H9 (cell line): ENCODE measurements around the gene LPCAT1. TPM values are rescaled to one million over a fixed set of nuclear protein-coding genes. Genes with fewer than 3 reads are reported as not detected.

Experiments
- DNase-seq: peaks from one replicate; pipeline ENCODE4 v3.0.0-alpha.2; 2017
- H2AFZ ChIP-seq: one replicate; pipeline ENCODE4 v1.6.1; 2013; ENCODE audit warnings: mild to moderate bottlenecking, low read length, control low read depth, moderate library complexity
- H2AK5ac ChIP-seq: 2 replicates; pipeline ENCODE4 v1.6.1; 2013; ENCODE audit warnings: low read length, control low read depth, mixed read lengths; ENCODE audit not compliant: insufficient read length
- H2BK120ac ChIP-seq: one replicate; pipeline ENCODE4 v1.6.1; 2013; ENCODE audit warnings: low read depth, mild to moderate bottlenecking, low read length, control low read depth, inconsistent platforms; ENCODE audit not compliant: poor library complexity, severe bottlenecking
- H2BK12ac ChIP-seq: 2 replicates; pipeline ENCODE4 v1.6.1; 2013; ENCODE audit warnings: low read length, control low read depth, mixed read lengths, low read depth; ENCODE audit not compliant: insufficient read length
- H2BK15ac ChIP-seq: 2 replicates; pipeline ENCODE4 v1.6.1; 2013; ENCODE audit warnings: low read depth, low read length, control low read depth
- H2BK20ac ChIP-seq: one replicate; pipeline ENCODE4 v1.6.1; 2013; ENCODE audit warnings: low read depth, mild to moderate bottlenecking, low read length, control low read depth, inconsistent platforms; ENCODE audit not compliant: poor library complexity, severe bottlenecking
- H2BK5ac ChIP-seq: 2 replicates; pipeline ENCODE4 v1.6.1; 2013; ENCODE audit warnings: low read length, control low read depth, mixed read lengths; ENCODE audit not compliant: insufficient read length
- H3K14ac ChIP-seq: 2 replicates; pipeline ENCODE4 v1.6.1; 2013; ENCODE audit warnings: low read length, control low read depth; ENCODE audit not compliant: insufficient read depth
- H3K18ac ChIP-seq: 2 replicates; pipeline ENCODE4 v1.6.1; 2013; ENCODE audit warnings: low read depth, mild to moderate bottlenecking, mixed read lengths, low read length, control low read depth; ENCODE audit not compliant: insufficient read length
- H3K23ac ChIP-seq: 2 replicates; pipeline ENCODE4 v1.6.1; 2013; ENCODE audit warnings: low read length, control low read depth, mixed read lengths, low read depth; ENCODE audit not compliant: insufficient read length
- H3K23me2 ChIP-seq: 2 replicates; pipeline ENCODE4 v1.6.1; 2013; ENCODE audit warnings: low read depth, mild to moderate bottlenecking, mixed read lengths, low read length, control low read depth; ENCODE audit not compliant: insufficient read length, poor library complexity, severe bottlenecking
- H3K27ac ChIP-seq: 2 replicates; pipeline ENCODE4 v1.5.1; 2013; ENCODE audit warnings: low read length, control low read depth, mixed read lengths, low read depth; ENCODE audit not compliant: insufficient read length
- H3K27me3 ChIP-seq: 2 replicates; pipeline ENCODE4 v1.6.1; 2013; ENCODE audit warnings: low read length, control low read depth, inconsistent platforms; ENCODE audit not compliant: insufficient read depth
- H3K4ac ChIP-seq: 2 replicates; pipeline ENCODE4 v1.6.1; 2013; ENCODE audit warnings: low read depth, mild to moderate bottlenecking, control low read depth, inconsistent platforms, low read length, moderate library complexity
- H3K4me1 ChIP-seq: 2 replicates; pipeline ENCODE4 v1.6.1; 2013; ENCODE audit warnings: low read length, control low read depth, inconsistent platforms; ENCODE audit not compliant: insufficient read depth
- H3K4me2 ChIP-seq: 2 replicates; pipeline ENCODE4 v1.6.1; 2013; ENCODE audit warnings: low read length, control low read depth, mixed read lengths; ENCODE audit not compliant: insufficient read length, insufficient read depth
- H3K56ac ChIP-seq: 2 replicates; pipeline ENCODE4 v1.6.1; 2013; ENCODE audit warnings: low read depth, mild to moderate bottlenecking, mixed read lengths, low read length, control low read depth; ENCODE audit not compliant: insufficient read length
- H3K79me1 ChIP-seq: 2 replicates; pipeline ENCODE4 v1.6.1; 2013; ENCODE audit warnings: low read depth, mild to moderate bottlenecking, moderate library complexity, low read length, control low read depth, inconsistent platforms; ENCODE audit not compliant: insufficient read depth, poor library complexity, severe bottlenecking
- H3K79me2 ChIP-seq: 2 replicates; pipeline ENCODE4 v1.6.1; 2013; ENCODE audit warnings: low read length, control low read depth, inconsistent platforms; ENCODE audit not compliant: insufficient read depth
- H3K9ac ChIP-seq: 2 replicates; pipeline ENCODE4 v1.6.1; 2013; ENCODE audit warnings: low read length, control low read depth, mixed read lengths; ENCODE audit not compliant: insufficient read length; ENCODE audit errors: extremely low read depth
- H3K9me3 ChIP-seq: one replicate; pipeline ENCODE4 v1.6.1; 2013; ENCODE audit warnings: low read depth, low read length, inconsistent platforms; ENCODE audit not compliant: control insufficient read depth
- H3T11ph ChIP-seq: one replicate; pipeline ENCODE4 v1.6.1; 2013; ENCODE audit warnings: mild to moderate bottlenecking, low read length, control low read depth, inconsistent platforms
- H4K20me1 ChIP-seq: one replicate; pipeline ENCODE4 v1.6.1; 2013; ENCODE audit not compliant: control insufficient read depth, insufficient read length, insufficient read depth
- H4K5ac ChIP-seq: 2 replicates; pipeline ENCODE4 v1.6.1; 2013; ENCODE audit warnings: low read depth, mild to moderate bottlenecking, mixed read lengths, low read length, control low read depth; ENCODE audit not compliant: insufficient read length
- H4K8ac ChIP-seq: replicated peaks from 2 replicates; pipeline ENCODE4 v1.6.1; 2013; ENCODE audit warnings: low read length, control low read depth, mixed read lengths, low read depth; ENCODE audit not compliant: insufficient read length
- H4K91ac ChIP-seq: 2 replicates; pipeline ENCODE4 v1.6.1; 2013; ENCODE audit warnings: low read depth, mild to moderate bottlenecking, moderate library complexity, mixed read lengths, low read length, control low read depth; ENCODE audit not compliant: insufficient read length
- H3K27ac Mint-ChIP-seq, 3 experiments: 2 replicates in 2 of 3; 3 replicates in 1 of 3; pipeline ENCODE4 v1.8.0; 2020 to 2021; ENCODE audit warnings: mixed read lengths in 3 of 3, mild to moderate bottlenecking in 1 of 3, moderate library complexity in 1 of 3
- H3K27me3 Mint-ChIP-seq: 2 replicates; pipeline ENCODE4 v1.8.0; 2021; ENCODE audit warnings: low read depth, mild to moderate bottlenecking, moderate library complexity, mixed read lengths
- H3K36me3 Mint-ChIP-seq, 3 experiments: 2 replicates in 2 of 3; 3 replicates in 1 of 3; pipeline ENCODE4 v1.8.0; 2020 to 2021; ENCODE audit warnings: low read depth in 3 of 3, mixed read lengths in 3 of 3; ENCODE audit not compliant: insufficient read depth in 1 of 3
- H3K4me1 Mint-ChIP-seq, 2 experiments: 2 replicates each; pipeline ENCODE4 v1.8.0; 2020; ENCODE audit warnings: mixed read lengths in 2 of 2
- H3K4me3 Mint-ChIP-seq, 2 experiments: 2 replicates in 1 of 2; 3 replicates in 1 of 2; pipeline ENCODE4 v1.8.0; 2020 to 2021; ENCODE audit warnings: mild to moderate bottlenecking in 2 of 2, mixed read lengths in 2 of 2, moderate library complexity in 1 of 2
- H3K9me3 Mint-ChIP-seq, 2 experiments: 2 replicates in 1 of 2; 3 replicates in 1 of 2; pipeline ENCODE4 v1.8.0; 2020; ENCODE audit warnings: mild to moderate bottlenecking in 2 of 2, mixed read lengths in 2 of 2, moderate library complexity in 1 of 2
- CTCF ChIP-seq: fragments of 200-600 bp; sonication (generic); conservative IDR thresholded peaks from 3 replicates; pipeline ENCODE4 v1.8.0; 2021; ENCODE audit warnings: antibody characterized with exemption, mild to moderate bottlenecking
- WGBS: extraction: QIAGEN DNeasy Blood & Tissue Kit; methylation state at CpG from one replicate; pipeline ENCODE4 v1.1.7; 2013; ENCODE audit warnings: missing lambda C conversion rate, low lambda C conversion rate, mixed read lengths; ENCODE audit not compliant: insufficient read length; ENCODE audit errors: extremely low coverage; 5-methylcytosine and 5-hydroxymethylcytosine counted together
- total RNA-seq: library from RNA; stranded (reverse); gene quantifications from 2 replicates; pipeline ENCODE4 v1.2.1, GENCODE V29; 2021

The LPCAT1 gene
- total RNA-seq, 1 experiment from 2014 or later = 231 TPM

- H4K20me1 ChIP-seq = no peaks in the 10 kb centered on the region
- no peak for TF ChIP-seq CTCF
Observed at GRCh38 chr5:1493413-1493812, 30.3 kb downstream of the LPCAT1 start.

More at GRCh38 chr5:1493413-1493812, 30.3 kb downstream of the LPCAT1 start:
- no peak overlapping the region for H4K8ac ChIP-seq
- no peak overlapping the region for H3K23ac ChIP-seq
- peak overlapping the region in 2 of 3 experiments; percentile 61 to 73; a peak in 3 of 7 replicates for H3K27ac Mint-ChIP-seq
- no peaks in the 10 kb centered on the region for H3K27me3 Mint-ChIP-seq
- H3K4me1 Mint-ChIP-seq = no peaks in the 10 kb centered on the region
- H3K36me3 Mint-ChIP-seq = peaks cover 35 to 92% (median 87%) of the 10 kb centered on the region in 3 experiments; a peak in 6 of 7 replicates
- no peak overlapping the region for H2BK20ac ChIP-seq
- no peak overlapping the region for H3K4ac ChIP-seq
- H3K14ac ChIP-seq = no peak overlapping the region
- no peak overlapping the region for H2AK5ac ChIP-seq
- no peak for DNase-seq
- H4K5ac ChIP-seq = no peak overlapping the region
- H2BK5ac ChIP-seq = no peak overlapping the region
- H3K27ac ChIP-seq = no peak overlapping the region
- no CpG with 5 or more reads among the region's 16 CpGs for WGBS
- no peaks in the 10 kb centered on the region for H3K4me1 ChIP-seq
- no peaks in the 10 kb centered on the region for H3K79me1 ChIP-seq
- H3K4me2 ChIP-seq = no peak overlapping the region
- H2AFZ ChIP-seq = no peak overlapping the region
- no peaks in the 10 kb centered on the region for H3K27me3 ChIP-seq
- no peak overlapping the region for H3K4me3 Mint-ChIP-seq
- H3K23me2 ChIP-seq = no peaks in the 10 kb centered on the region
- no peak overlapping the region for H4K91ac ChIP-seq
- no peaks in the 10 kb centered on the region for H3K9me3 Mint-ChIP-seq
- no peak overlapping the region for H2BK15ac ChIP-seq
- no peak overlapping the region for H3K9ac ChIP-seq
- H2BK12ac ChIP-seq = no peak overlapping the region
- no peak overlapping the region for H3K56ac ChIP-seq
- H3K18ac ChIP-seq = no peak overlapping the region
- H3K9me3 ChIP-seq = no peaks in the 10 kb centered on the region
- no peak overlapping the region for H3T11ph ChIP-seq
- peaks cover 10% of the 10 kb centered on the region for H3K79me2 ChIP-seq
- no peak overlapping the region for H2BK120ac ChIP-seq
